Loucy (cell line): ENCODE results near the gene ADCY10.

ENCODE experiments used
- H2AFZ ChIP-seq: fragments of 200-600 bp; sonication (generic); 2 replicates; pipeline ENCODE4 v1.6.0; 2016; ENCODE audit warnings: antibody characterized with exemption, mild to moderate bottlenecking, low read length, moderate library complexity
- H3F3A ChIP-seq: fragments of 200-600 bp; 2 replicates; pipeline ENCODE4 v1.6.0; 2016; ENCODE audit warnings: antibody characterized with exemption, low read depth, mild to moderate bottlenecking
- H3K27me3 ChIP-seq: fragments of 200-600 bp; sonication (generic); 2 replicates; pipeline ENCODE4 v1.6.1; 2014; ENCODE audit warnings: low read length, mild to moderate bottlenecking; ENCODE audit not compliant: insufficient read depth, poor library complexity, severe bottlenecking
- H3K36me3 ChIP-seq: fragments of 200-600 bp; sonication (generic); 2 replicates; pipeline ENCODE4 v1.6.1; 2016; ENCODE audit warnings: low read length; ENCODE audit not compliant: insufficient read depth
- H3K4me1 ChIP-seq: fragments of 200-600 bp; sonication (generic); 2 replicates; pipeline ENCODE4 v1.5.1; 2014; ENCODE audit warnings: low read length, mild to moderate bottlenecking; ENCODE audit not compliant: insufficient read depth, poor library complexity, severe bottlenecking
- H3K4me2 ChIP-seq: fragments of 200-600 bp; sonication (generic); 2 replicates; pipeline ENCODE4 v1.6.0; 2014; ENCODE audit warnings: antibody characterized with exemption, low read length, low read depth, mild to moderate bottlenecking; ENCODE audit not compliant: poor library complexity, severe bottlenecking
- H3K4me3 ChIP-seq: fragments of 200-600 bp; sonication (generic); 2 replicates; pipeline ENCODE4 v1.5.1; 2014; ENCODE audit warnings: low read length, mild to moderate bottlenecking, mixed read lengths; ENCODE audit not compliant: poor library complexity, severe bottlenecking
- H3K79me2 ChIP-seq: fragments of 200-600 bp; sonication (generic); 2 replicates; pipeline ENCODE4 v1.6.1; 2014; ENCODE audit warnings: low read length; ENCODE audit not compliant: insufficient read depth
- H3K9ac ChIP-seq: fragments of 200-600 bp; sonication (generic); 2 replicates; pipeline ENCODE4 v1.6.0; 2014; ENCODE audit warnings: mild to moderate bottlenecking, low read depth, low read length, moderate library complexity; ENCODE audit not compliant: poor library complexity, severe bottlenecking
- H3K9me2 ChIP-seq: fragments of 200-600 bp; sonication (generic); replicated peaks from 2 replicates; pipeline ENCODE4 v1.6.1; 2016; ENCODE audit warnings: low read depth, low read length, mixed read lengths
- H3K9me3 ChIP-seq: fragments of 200-600 bp; sonication (generic); 2 replicates; pipeline ENCODE4 v1.6.1; 2014; ENCODE audit warnings: mild to moderate bottlenecking, antibody characterized with exemption, low read length, low read depth; ENCODE audit not compliant: insufficient read depth
- H4K20me1 ChIP-seq: fragments of 200-600 bp; sonication (generic); 2 replicates; pipeline ENCODE4 v1.6.0; 2014; ENCODE audit warnings: antibody characterized with exemption, low read length, mild to moderate bottlenecking; ENCODE audit not compliant: insufficient read depth, poor library complexity, severe bottlenecking
- CTCF ChIP-seq: fragments of 200-600 bp; sonication (generic); conservative IDR thresholded peaks from 2 replicates; pipeline ENCODE4 v1.5.1; 2014; ENCODE audit warnings: mild to moderate bottlenecking, antibody characterized with exemption, low read length
- EZH2phosphoT487 ChIP-seq: fragments of 200-600 bp; IDR thresholded peaks from 2 replicates; pipeline ENCODE4 v1.6.1; 2018; ENCODE audit warnings: antibody characterized with exemption, mild to moderate bottlenecking, moderate library complexity, borderline replicate concordance

The ADCY10 gene

DNA sequence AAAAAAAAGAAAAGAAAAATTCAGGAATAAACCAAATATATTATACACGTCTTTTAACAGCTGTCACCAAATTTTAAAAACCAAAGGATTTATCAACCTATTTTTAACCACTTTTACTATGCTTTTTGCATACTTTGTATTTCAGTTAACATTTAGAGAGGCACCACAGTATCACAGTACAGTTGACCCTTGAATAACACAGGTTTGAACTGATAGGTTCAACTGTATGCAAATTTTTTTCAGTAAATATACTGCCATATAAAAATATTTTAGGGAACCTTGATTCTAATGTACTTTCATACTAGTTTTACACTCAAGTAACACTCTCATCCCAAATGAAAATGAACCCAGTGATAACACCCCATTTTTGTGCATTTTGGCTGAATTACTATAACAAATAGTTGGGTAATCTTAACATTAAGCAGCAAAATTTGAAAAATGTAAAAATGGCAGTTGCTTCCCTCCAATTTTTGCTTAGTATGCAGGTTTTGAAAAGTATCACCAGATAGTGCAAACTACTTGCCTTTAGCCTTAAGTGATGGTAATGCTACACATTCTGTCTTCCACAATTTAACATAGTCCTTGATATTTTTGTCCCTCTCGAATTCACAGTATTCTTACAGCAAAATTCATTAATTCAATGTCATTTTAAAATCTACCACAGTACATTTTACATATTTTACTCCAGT, 10.8 kb upstream of the ADCY10 start:
- TF ChIP-seq EZH2phosphoT487 = no peak
- no peak for TF ChIP-seq CTCF
- Histone ChIP-seq H3K4me1 (peaks cover 38% of the 10 kb centered on the region), H3K79me2 (peaks cover 50% of the 10 kb centered on the region), H3K9ac (no peak overlapping the region), H3K27me3 (no peaks in the 10 kb centered on the region), H2AFZ (no peak overlapping the region), H4K20me1 (no peaks in the 10 kb centered on the region), H3K4me2 (no peak overlapping the region), H3K4me3 (no peak overlapping the region), H3F3A (no peaks in the 10 kb centered on the region), H3K36me3 (peaks cover 8% of the 10 kb centered on the region; the same call in 1 of the 2 replicates), H3K9me3 (no peaks in the 10 kb centered on the region), H3K9me2 (no peaks in the 10 kb centered on the region)

- H3K4me2 ChIP-seq = no peak overlapping the region
- no peaks in the 10 kb centered on the region for H3K27me3 ChIP-seq
- H4K20me1 ChIP-seq = no peaks in the 10 kb centered on the region
- H3K36me3 ChIP-seq = peaks cover 8% of the 10 kb centered on the region; the same call in 1 of the 2 replicates
- TF ChIP-seq CTCF = no peak
- TF ChIP-seq EZH2phosphoT487 = no peak
- no peak overlapping the region for H3K4me3 ChIP-seq
- H3F3A ChIP-seq = no peaks in the 10 kb centered on the region
- no peak overlapping the region for H2AFZ ChIP-seq
- H3K9me3 ChIP-seq = no peaks in the 10 kb centered on the region
- H3K9ac ChIP-seq = no peak overlapping the region
- no peaks in the 10 kb centered on the region for H3K9me2 ChIP-seq
- peaks cover 44% of the 10 kb centered on the region for H3K79me2 ChIP-seq
- H3K4me1 ChIP-seq = peaks cover 33% of the 10 kb centered on the region
These were observed 10.2 kb upstream of the ADCY10 start for GRCh38 chr1:167924102-167924501.

DNA sequence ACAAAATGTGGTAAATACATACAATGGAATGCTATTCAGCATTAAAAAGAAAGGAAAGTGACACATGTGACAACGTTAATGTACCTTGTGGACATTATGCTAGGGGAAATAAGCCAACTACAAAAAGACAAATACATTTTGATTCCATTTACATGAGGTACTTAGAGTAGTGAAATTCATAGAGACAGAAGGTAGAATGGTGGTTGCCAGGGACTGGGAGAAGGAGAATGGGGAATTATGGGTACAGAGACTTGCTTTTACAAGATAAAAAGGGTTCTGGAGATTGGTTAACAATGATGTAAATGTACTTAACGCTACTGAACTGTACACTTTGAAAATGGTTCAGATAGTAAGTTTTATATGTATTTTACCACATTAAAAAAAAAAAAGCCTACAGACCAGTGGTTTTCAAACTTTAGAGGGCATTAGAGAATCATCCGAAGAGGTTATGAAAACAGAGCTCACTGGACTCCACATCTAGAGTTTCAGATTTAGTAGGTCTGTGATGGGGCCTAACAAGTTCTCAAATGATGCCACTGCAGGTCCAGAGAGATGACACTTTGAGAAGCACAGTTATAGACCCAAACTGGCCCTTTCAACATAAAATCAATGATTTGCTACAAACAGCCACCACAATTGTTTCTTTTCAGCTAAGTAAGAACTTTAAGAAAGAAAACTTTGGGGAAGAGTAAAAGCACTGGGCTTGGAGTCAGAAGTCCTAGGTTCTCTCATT, 9.6 kb upstream of the ADCY10 start:
- H3K9me3 ChIP-seq = no peaks in the 10 kb centered on the region
- no peaks in the 10 kb centered on the region for H4K20me1 ChIP-seq
- H3K4me2 ChIP-seq = peak overlapping the region; percentile 2
- no peak overlapping the region for H3K9ac ChIP-seq
- peaks cover 38% of the 10 kb centered on the region for H3K79me2 ChIP-seq
- H2AFZ ChIP-seq = no peak overlapping the region
- no peaks in the 10 kb centered on the region for H3K27me3 ChIP-seq
- H3K36me3 ChIP-seq = peaks cover 8% of the 10 kb centered on the region; the same call in 1 of the 2 replicates
- TF ChIP-seq CTCF = no peak
- no peak for TF ChIP-seq EZH2phosphoT487
- no peaks in the 10 kb centered on the region for H3F3A ChIP-seq
- H3K4me1 ChIP-seq = peaks cover 28% of the 10 kb centered on the region
- H3K9me2 ChIP-seq = no peaks in the 10 kb centered on the region
- no peak overlapping the region for H3K4me3 ChIP-seq
